GM18498 (cell line): ENCODE results near the gene ZFHX2.

ENCODE experiments used
- ATAC-seq: cut with Tn5 transposase; IDR thresholded peaks from one replicate; pipeline ENCODE4 v1.9.1; 2021; ENCODE audit warnings: mild to moderate bottlenecking, moderate library complexity; ENCODE audit not compliant: unreplicated experiment

ZFHX2 gene

GRCh38 chr14:23481362-23481970, 70.1 kb downstream of the ZFHX2 start:
- ATAC-seq, result no peak

- no peak for ATAC-seq
These were observed 73.3 kb downstream of the ZFHX2 start for GRCh38 chr14:23478109-23478759.

GRCh38 chr14:23470947-23471346, 80.6 kb downstream of the ZFHX2 start:
- ATAC-seq, result no peak
